GM23248 (cell line): ENCODE data around the gene ATP4A.

ENCODE experiments used
- EZH2 ChIP-seq: fragments of 200-600 bp; sonication (generic); IDR thresholded peaks from 2 replicates; pipeline ENCODE4 v1.6.1; 2018; ENCODE audit warnings: antibody characterized with exemption, mild to moderate bottlenecking; ENCODE audit not compliant: insufficient read depth, poor library complexity, severe bottlenecking
- EZH2phosphoT487 ChIP-seq: fragments of 200-600 bp; sonication (generic); IDR thresholded peaks from 2 replicates; pipeline ENCODE4 v1.6.1; 2018; ENCODE audit warnings: antibody characterized with exemption, moderate library complexity, mild to moderate bottlenecking, low read depth; ENCODE audit not compliant: insufficient read depth

- TF ChIP-seq EZH2phosphoT487 (no peak), EZH2 (no peak)
Measured at GRCh38 chr19:35517342-35517741, 46.1 kb downstream of the ATP4A start.
